GM12865 (cell line): ENCODE data around the gene ATP6V0D1.

Experiments used
- DNase-seq: peaks from one replicate; pipeline ENCODE4 v3.0.0; 2010; ENCODE audit warnings: low read depth
- H3K4me3 ChIP-seq: 2 replicates; pipeline ENCODE4 v1.5.1; 2011; ENCODE audit warnings: mild to moderate bottlenecking, low read depth, low read length, control low read depth
- TF ChIP-seq, protein P1 (sequence below): IDR thresholded peaks from 2 replicates; pipeline ENCODE4 v1.5.1; 2011; ENCODE audit warnings: low read length, control low read depth, low read depth, inconsistent platforms; ENCODE audit not compliant: insufficient read depth; ENCODE audit errors: missing control alignments

ATP6V0D1 gene

DNA sequence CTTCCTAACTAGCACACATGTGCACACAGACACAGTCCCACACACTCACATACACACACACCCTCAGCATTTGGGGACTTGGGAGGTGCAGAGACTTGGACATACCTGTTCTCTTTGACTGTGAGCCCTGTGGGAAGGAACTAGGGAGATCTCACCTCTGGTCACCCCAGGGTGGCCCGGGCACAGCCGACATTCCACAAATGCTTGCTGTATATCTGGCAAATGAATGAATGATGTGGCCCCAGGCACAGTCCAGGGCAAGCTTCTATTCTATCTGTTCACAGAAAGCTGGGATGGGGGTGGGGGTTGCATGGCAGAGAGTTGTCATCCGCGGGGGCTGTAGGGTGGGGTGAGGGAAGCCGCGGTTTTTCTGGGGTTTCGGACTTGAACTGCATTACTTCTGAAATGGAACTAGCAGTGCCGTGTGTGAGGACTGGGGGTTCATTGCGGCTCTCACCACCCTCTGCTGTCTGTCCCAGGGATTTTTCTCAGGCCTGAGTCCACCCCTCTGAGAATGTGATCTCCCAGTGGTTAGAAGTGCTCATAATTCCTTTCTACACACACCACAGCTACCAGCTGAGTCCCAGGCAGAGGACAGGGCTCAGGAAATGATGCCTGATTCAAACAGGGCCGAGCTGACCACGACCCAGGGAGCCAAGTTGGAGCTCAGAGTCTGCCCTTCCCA lies 44.4 kb upstream of the ATP6V0D1 start:
- TF ChIP-seq, protein P1, sequence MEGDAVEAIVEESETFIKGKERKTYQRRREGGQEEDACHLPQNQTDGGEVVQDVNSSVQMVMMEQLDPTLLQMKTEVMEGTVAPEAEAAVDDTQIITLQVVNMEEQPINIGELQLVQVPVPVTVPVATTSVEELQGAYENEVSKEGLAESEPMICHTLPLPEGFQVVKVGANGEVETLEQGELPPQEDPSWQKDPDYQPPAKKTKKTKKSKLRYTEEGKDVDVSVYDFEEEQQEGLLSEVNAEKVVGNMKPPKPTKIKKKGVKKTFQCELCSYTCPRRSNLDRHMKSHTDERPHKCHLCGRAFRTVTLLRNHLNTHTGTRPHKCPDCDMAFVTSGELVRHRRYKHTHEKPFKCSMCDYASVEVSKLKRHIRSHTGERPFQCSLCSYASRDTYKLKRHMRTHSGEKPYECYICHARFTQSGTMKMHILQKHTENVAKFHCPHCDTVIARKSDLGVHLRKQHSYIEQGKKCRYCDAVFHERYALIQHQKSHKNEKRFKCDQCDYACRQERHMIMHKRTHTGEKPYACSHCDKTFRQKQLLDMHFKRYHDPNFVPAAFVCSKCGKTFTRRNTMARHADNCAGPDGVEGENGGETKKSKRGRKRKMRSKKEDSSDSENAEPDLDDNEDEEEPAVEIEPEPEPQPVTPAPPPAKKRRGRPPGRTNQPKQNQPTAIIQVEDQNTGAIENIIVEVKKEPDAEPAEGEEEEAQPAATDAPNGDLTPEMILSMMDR = no peak
- DNase-seq = no peak
- H3K4me3 ChIP-seq = no peak overlapping the region

DNA sequence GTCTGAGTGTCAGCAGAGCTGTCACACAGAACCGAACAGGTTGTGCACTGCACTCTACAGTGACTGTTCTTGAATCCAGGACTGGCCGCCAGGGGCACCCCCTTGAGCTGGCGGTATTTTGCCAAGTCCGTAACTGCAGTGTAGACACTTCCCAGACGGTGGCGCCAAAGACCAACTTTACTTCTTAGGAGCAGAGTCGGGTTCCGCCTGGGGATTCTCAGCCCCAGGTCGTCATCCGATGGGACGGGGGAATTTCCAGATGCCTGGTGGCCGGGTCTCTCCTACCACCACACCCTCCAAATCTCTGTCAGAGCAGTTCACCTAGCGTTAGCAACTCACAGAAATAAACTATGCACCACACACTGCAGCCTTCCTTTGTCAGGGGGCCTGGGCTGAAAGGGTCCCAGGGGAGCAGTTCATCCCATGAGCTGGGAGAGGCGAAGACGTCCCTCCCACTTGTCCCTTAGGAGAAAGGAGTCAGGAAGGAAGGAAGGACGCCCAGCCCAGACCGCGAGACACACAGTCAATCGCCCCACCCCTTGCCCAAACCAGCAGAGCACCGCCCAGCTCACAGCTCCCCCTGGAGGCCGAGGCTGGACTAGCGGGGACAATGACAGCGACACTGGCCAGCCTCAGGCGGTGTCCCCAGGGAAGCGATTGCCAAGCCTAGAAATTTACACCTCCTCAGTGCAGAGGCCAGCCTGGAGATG lies 40.3 kb upstream of the ATP6V0D1 start:
- TF ChIP-seq, protein P1 = peak; percentile 100
- peak; percentile 98 for DNase-seq
- H3K4me3 ChIP-seq = peak overlapping the region; percentile 55

DNA sequence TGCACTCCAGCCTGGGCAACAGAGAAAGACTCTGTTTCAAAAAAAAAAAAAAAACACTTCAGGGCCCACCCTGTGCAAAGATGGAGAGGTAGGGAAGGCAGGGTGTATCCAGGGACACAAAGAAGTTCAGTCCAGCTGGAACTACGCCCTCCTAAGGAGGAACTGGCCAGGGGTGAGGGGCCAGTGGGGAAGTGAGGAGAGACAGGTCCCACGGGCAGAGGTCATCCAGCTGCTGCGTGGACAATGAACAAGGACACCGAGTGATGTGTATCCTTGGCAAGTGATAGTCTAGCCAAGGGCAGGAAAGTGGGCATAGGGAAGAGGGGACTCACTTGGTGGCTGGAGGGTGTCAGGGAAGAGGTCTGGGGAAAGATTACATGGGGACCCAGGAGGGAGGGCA lies 38.3 kb upstream of the ATP6V0D1 start:
- no peak for DNase-seq
- H3K4me3 ChIP-seq = peak overlapping the region; percentile 47
- TF ChIP-seq, protein P1 = no peak

DNA sequence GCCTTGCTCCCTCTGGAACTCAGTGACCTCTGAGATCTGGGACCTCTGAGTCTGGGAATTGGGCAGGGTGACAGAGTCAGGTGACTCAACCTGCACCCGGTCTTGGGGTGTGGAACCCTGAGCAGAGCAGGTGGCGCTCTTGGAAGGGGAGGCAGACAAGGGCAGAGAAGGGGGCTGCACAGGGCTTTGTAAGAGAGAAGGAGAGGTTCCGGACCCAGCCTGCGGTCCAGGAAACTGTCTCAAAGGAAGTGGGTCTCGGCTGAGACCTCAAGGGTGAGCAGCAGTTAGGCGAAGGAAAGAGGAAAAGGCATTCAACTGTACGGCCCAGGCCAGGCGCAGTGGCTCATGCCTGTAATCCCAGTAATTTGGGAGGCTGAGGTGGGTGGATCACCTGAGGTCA lies 37.7 kb upstream of the ATP6V0D1 start:
- DNase-seq = no peak
- TF ChIP-seq, protein P1 = no peak
- peak overlapping the region; percentile 47 for H3K4me3 ChIP-seq

DNA sequence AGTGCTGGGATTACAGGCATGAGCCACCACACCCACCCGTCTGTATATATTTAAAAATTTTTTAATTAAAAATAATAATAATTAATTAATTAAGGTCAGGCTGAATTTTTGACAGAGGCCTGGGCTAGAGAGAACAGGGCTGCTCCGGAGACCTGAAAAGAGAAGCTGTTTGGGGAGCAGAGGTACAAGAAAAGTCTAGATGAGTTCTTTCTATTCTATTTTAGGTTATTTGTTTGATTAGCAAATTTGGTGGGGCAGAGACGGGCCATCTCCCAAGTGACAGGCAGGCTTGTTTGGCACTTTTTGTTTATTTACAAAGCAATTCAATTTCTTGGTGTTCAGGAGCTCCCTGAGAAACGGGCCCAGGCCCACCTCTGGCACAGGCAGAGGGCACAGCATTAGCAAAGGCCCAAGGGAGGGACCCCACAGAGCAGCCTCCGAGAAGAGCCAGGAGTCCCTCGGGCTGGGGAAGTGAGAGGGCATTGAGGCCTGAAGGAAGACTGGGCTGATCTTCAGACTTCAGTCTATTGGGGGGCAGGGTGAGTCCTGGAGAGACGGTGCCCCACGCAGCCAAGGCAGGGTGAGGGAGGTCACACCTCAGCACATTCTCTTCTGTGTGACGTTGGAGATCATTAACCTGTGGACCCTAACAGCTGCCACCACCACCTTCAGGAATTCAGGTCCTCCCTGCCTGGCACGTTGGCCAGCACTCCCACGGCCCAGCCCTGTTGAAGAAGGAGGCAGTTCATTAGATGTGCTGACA lies 36.9 kb upstream of the ATP6V0D1 start:
- peak overlapping the region; percentile 47 for H3K4me3 ChIP-seq
- TF ChIP-seq, protein P1 = no peak
- DNase-seq = peak; percentile 79

DNA sequence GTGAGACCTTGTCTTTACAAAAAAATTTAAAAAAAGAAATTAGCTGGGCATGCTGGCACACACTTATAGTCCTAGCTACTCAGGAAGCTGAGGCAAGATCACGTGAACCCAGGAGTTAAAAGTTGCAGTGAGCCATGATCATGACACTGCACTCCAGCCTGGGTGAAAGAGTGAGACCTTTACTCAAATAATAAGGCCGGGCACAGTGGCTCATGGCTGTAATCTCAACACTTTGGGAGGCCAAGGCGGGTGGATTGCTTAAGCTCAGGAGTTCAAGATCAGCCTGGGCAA lies 36.1 kb upstream of the ATP6V0D1 start:
- DNase-seq = no peak
- no peak overlapping the region for H3K4me3 ChIP-seq
- TF ChIP-seq, protein P1 = no peak
